HFF-Myc (cell line): ENCODE results near the gene CC2D2A.
"Not testable (repeated sequence)": the region's sequence is repeated elsewhere in the genome, so short reads cannot be mapped to it uniquely, and the experiment has no call there.

Experiments
- DNase-seq: peaks from one replicate; pipeline ENCODE4 v3.0.0-alpha.2; 2011; ENCODE audit warnings: low read depth; ENCODE audit errors: extremely low read depth
- H3K4me3 ChIP-seq: replicated peaks from 2 replicates; pipeline ENCODE4 v1.5.1; 2011; ENCODE audit warnings: low read depth, mild to moderate bottlenecking, control low read depth, low read length
- CTCF ChIP-seq: IDR thresholded peaks from 2 replicates; pipeline ENCODE4 v1.5.1; 2012; ENCODE audit warnings: mild to moderate bottlenecking, low read depth, low read length, control low read depth; ENCODE audit errors: missing control alignments

CC2D2A gene

GRCh38 chr4:15600176-15600575, 130.5 kb downstream of the CC2D2A start:
- TF ChIP-seq CTCF: no peak
- DNase-seq: no peak
- H3K4me3 ChIP-seq: no peak overlapping the region

GRCh38 chr4:15601862-15602261, 132.2 kb downstream of the CC2D2A start:
- no peak for TF ChIP-seq CTCF
- no peak for DNase-seq

GRCh38 chr4:15605537-15605936, 135.9 kb downstream of the CC2D2A start:
- H3K4me3 ChIP-seq: no peak overlapping the region
- no peak for TF ChIP-seq CTCF
- no peak for DNase-seq

More at GRCh38 chr4:15601862-15602261, 132.2 kb downstream of the CC2D2A start:
- no peak overlapping the region for H3K4me3 ChIP-seq

GRCh38 chr4:15610855-15611254, 141.2 kb downstream of the CC2D2A start:
- no peak for TF ChIP-seq CTCF
- H3K4me3 ChIP-seq: no peak overlapping the region
- DNase-seq: no peak

GRCh38 chr4:15612136-15612535, 142.5 kb downstream of the CC2D2A start:
- no peak overlapping the region for H3K4me3 ChIP-seq
- DNase-seq: no peak
- no peak for TF ChIP-seq CTCF

GRCh38 chr4:15614891-15615290, 145.2 kb downstream of the CC2D2A start:
- DNase-seq, H3K4me3 ChIP-seq: not testable (repeated sequence)

GRCh38 chr4:15617407-15617806, 147.7 kb downstream of the CC2D2A start:
- H3K4me3 ChIP-seq, DNase-seq: not testable (repeated sequence)

GRCh38 chr4:15636818-15637217, 167.1 kb downstream of the CC2D2A start:
- TF ChIP-seq CTCF: no peak
- DNase-seq: no peak
- no peak overlapping the region for H3K4me3 ChIP-seq
